ENCODE data around the gene RICTOR. TPM values are rescaled to one million over a fixed set of nuclear protein-coding genes. Genes with fewer than 3 reads are reported as not detected.

RICTOR gene
- polyA plus RNA-seq, 1 experiment, result 6.3 TPM

- Histone ChIP-seq H3K27me3 (ENCODE audit: control insufficient read depth, insufficient read depth, low read length) (no peaks in the 10 kb centered on the region), H3K4me3 (ENCODE audit: low read depth, low read length) (no peak overlapping the region), H3K36me3 (ENCODE audit: control insufficient read depth, insufficient read depth, low read length) (no peaks in the 10 kb centered on the region)
- ChIA-PET POLR2A (no interaction called here), CTCF (interaction anchor here (0.9 to 2.3 kb wide), 3 partner anchors 11 to 18 kb away, joined by 3 to 7 read pairs (median 3); no protein-coding TSS in a partner anchor)
- DNase-seq (ENCODE audit: low read depth), result no peak
- TF ChIP-seq CTCF (IDR thresholded peaks at IDR 0.05; ENCODE audit: insufficient read depth, low read depth, low read length), result no peak
Observed at GRCh38 chr5:39093352-39093751, 19.2 kb upstream of the RICTOR start.

GRCh38 chr5:39092581-39093351 lies 18.6 kb upstream of the RICTOR start:
- H3K27me3 ChIP-seq (ENCODE audit: control insufficient read depth, insufficient read depth, low read length), result no peaks in the 10 kb centered on the region
- ChIA-PET CTCF (interaction anchor here (0.9 to 2.3 kb wide), 3 partner anchors 12 to 19 kb away, joined by 3 to 7 read pairs (median 3); no protein-coding TSS in a partner anchor), POLR2A (no interaction called here)
- no peak for DNase-seq (ENCODE audit: low read depth)
- H3K36me3 ChIP-seq (ENCODE audit: control insufficient read depth, insufficient read depth, low read length), result no peaks in the 10 kb centered on the region
- no peak for TF ChIP-seq CTCF (IDR thresholded peaks at IDR 0.05; ENCODE audit: insufficient read depth, low read depth, low read length)
- no peak overlapping the region for H3K4me3 ChIP-seq (ENCODE audit: low read depth, low read length)

GRCh38 chr5:39091940-39092580 lies 17.9 kb upstream of the RICTOR start:
- POLR2A ChIA-PET, result no interaction called here
- no peak for TF ChIP-seq CTCF (IDR thresholded peaks at IDR 0.05; ENCODE audit: insufficient read depth, low read depth, low read length)
- Histone ChIP-seq H3K4me3 (ENCODE audit: low read depth, low read length) (no peak overlapping the region), H3K27me3 (ENCODE audit: control insufficient read depth, insufficient read depth, low read length) (no peaks in the 10 kb centered on the region), H3K36me3 (ENCODE audit: control insufficient read depth, insufficient read depth, low read length) (no peaks in the 10 kb centered on the region)
- DNase-seq (ENCODE audit: low read depth), result no peak
- CTCF ChIA-PET, result interaction anchor here (0.9 to 2.3 kb wide), 2 partner anchors 11 to 12 kb away, joined by 4 to 7 read pairs; no protein-coding TSS in a partner anchor

GRCh38 chr5:39083968-39084367 lies 9.8 kb upstream of the RICTOR start:
- H3K4me3 ChIP-seq (ENCODE audit: low read depth, low read length), result no peak overlapping the region
- no peak for DNase-seq (ENCODE audit: low read depth)
- CTCF ChIA-PET, result interaction anchor here (0.8 kb wide), 1 partner anchor 135 kb away, joined by 3 read pairs; the partner anchor contains the start of gene FYB1
- H3K36me3 ChIP-seq (ENCODE audit: control insufficient read depth, insufficient read depth, low read length), result no peaks in the 10 kb centered on the region
- TF ChIP-seq CTCF (IDR thresholded peaks at IDR 0.05; ENCODE audit: insufficient read depth, low read depth, low read length), result no peak
- POLR2A ChIA-PET, result interaction anchor here (0.6 kb wide), 1 partner anchor 238 kb away, joined by 5 read pairs; the partner anchor contains the start of gene OSMR
- no peaks in the 10 kb centered on the region for H3K27me3 ChIP-seq (ENCODE audit: control insufficient read depth, insufficient read depth, low read length)

GRCh38 chr5:39082995-39083394 lies 8.8 kb upstream of the RICTOR start:
- H3K27me3 ChIP-seq (ENCODE audit: control insufficient read depth, insufficient read depth, low read length), result no peaks in the 10 kb centered on the region
- POLR2A ChIA-PET, result no interaction called here
- CTCF ChIA-PET, result no interaction called here
- no peak for DNase-seq (ENCODE audit: low read depth)
- H3K4me3 ChIP-seq (ENCODE audit: low read depth, low read length), result no peak overlapping the region
- no peak for TF ChIP-seq CTCF (IDR thresholded peaks at IDR 0.05; ENCODE audit: insufficient read depth, low read depth, low read length)
- no peaks in the 10 kb centered on the region for H3K36me3 ChIP-seq (ENCODE audit: control insufficient read depth, insufficient read depth, low read length)

All from BJ (cell line).